Measurements from ENCODE around the gene HOXC6.

HOXC6 gene

GRCh38 chr12:54017027-54017788 is 11.0 kb upstream of the HOXC6 start:
- TF ChIP-seq GLIS3 (CRISPR knock-in tag; IDR thresholded peaks at IDR 0.05) (no peak), ISL1 (CRISPR knock-in tag; IDR thresholded peaks at IDR 0.05) (no peak), BACH2 (CRISPR knock-in tag; IDR thresholded peaks at IDR 0.05; ENCODE audit: borderline replicate concordance) (no peak), ZC3H10 (CRISPR knock-in tag; IDR thresholded peaks at IDR 0.05) (no peak), CSRNP3 (CRISPR knock-in tag; IDR thresholded peaks at IDR 0.05) (no peak), TOX (CRISPR knock-in tag; IDR thresholded peaks at IDR 0.05; ENCODE audit: borderline replicate concordance) (no peak), ZNF565 (CRISPR knock-in tag; conservative IDR thresholded peaks at IDR 0.05; ENCODE audit: low read depth) (no peak), PATZ1 (CRISPR knock-in tag; IDR thresholded peaks at IDR 0.05; ENCODE audit: borderline replicate concordance) (no peak)
- peak; percentile 66 for ATAC-seq

- ATAC-seq, result peak; percentile 85
- peak; percentile 58; the same call in 1 of the 2 replicates for TF ChIP-seq PATZ1 (CRISPR knock-in tag; IDR thresholded peaks at IDR 0.05; ENCODE audit: borderline replicate concordance)
- TF ChIP-seq POU6F1 (CRISPR knock-in tag; IDR thresholded peaks at IDR 0.05; ENCODE audit: borderline replicate concordance, low read depth), result no peak
- no peak for TF ChIP-seq ZNF565 (CRISPR knock-in tag; conservative IDR thresholded peaks at IDR 0.05; ENCODE audit: low read depth)
- TF ChIP-seq ARNTL (CRISPR knock-in tag; IDR thresholded peaks at IDR 0.05; ENCODE audit: borderline replicate concordance, low read depth), result no peak
- TF ChIP-seq OSR1 (CRISPR knock-in tag; IDR thresholded peaks at IDR 0.05), result no peak
- 0 out of 2 replicates have a peak, but pooled peaks have one; percentile 18 for TF ChIP-seq ZNF8 (CRISPR knock-in tag; IDR thresholded peaks at IDR 0.05)
- TF ChIP-seq CSRNP3 (CRISPR knock-in tag; IDR thresholded peaks at IDR 0.05), result 0 out of 2 replicates have a peak, but pooled peaks have one; percentile 9
- no peak for TF ChIP-seq TSHZ2 (CRISPR knock-in tag; IDR thresholded peaks at IDR 0.05)
- no peak; the same call in 1 of the 2 replicates for TF ChIP-seq ZNF70 (CRISPR knock-in tag; IDR thresholded peaks at IDR 0.05)
- no peak for TF ChIP-seq ZC3H10 (CRISPR knock-in tag; IDR thresholded peaks at IDR 0.05)
- TF ChIP-seq ZFP3 (CRISPR knock-in tag; IDR thresholded peaks at IDR 0.05), result no peak
- TF ChIP-seq TCF4 (CRISPR knock-in tag; IDR thresholded peaks at IDR 0.05; ENCODE audit: borderline replicate concordance), result no peak
- no peak for TF ChIP-seq CSDC2 (CRISPR knock-in tag; IDR thresholded peaks at IDR 0.05)
- no peak for TF ChIP-seq GLIS3 (CRISPR knock-in tag; IDR thresholded peaks at IDR 0.05)
These were observed 10.3 kb upstream of the HOXC6 start for GRCh38 chr12:54017878-54018467.

All from SK-N-SH treated with all-trans-retinoic acid at 6 μM for 48 hours (cell line).